DOHH2 (cell line): ENCODE measurements around the gene YBX2.

Experiments
- CTCF ChIP-seq: fragments of 200-600 bp; sonication (generic); IDR thresholded peaks from one replicate; pipeline ENCODE4 v1.5.1; 2014; ENCODE audit warnings: antibody characterized with exemption, mild to moderate bottlenecking, low read depth, low read length; ENCODE audit not compliant: poor library complexity, severe bottlenecking
- EZH2phosphoT487 ChIP-seq: fragments of 200-600 bp; sonication (generic); IDR thresholded peaks from 2 replicates; pipeline ENCODE4 v1.6.1; 2017; ENCODE audit warnings: borderline replicate concordance, mild to moderate bottlenecking, antibody characterized with exemption, low read length, moderate library complexity, mixed read lengths

- TF ChIP-seq CTCF (no peak), EZH2phosphoT487 (no peak)
Measured at GRCh38 chr17:7241783-7242716, 52.4 kb downstream of the YBX2 start, which contains the start of gene GABARAP.
